Measurements from ENCODE around the gene RLN3.

The RLN3 gene

DNA sequence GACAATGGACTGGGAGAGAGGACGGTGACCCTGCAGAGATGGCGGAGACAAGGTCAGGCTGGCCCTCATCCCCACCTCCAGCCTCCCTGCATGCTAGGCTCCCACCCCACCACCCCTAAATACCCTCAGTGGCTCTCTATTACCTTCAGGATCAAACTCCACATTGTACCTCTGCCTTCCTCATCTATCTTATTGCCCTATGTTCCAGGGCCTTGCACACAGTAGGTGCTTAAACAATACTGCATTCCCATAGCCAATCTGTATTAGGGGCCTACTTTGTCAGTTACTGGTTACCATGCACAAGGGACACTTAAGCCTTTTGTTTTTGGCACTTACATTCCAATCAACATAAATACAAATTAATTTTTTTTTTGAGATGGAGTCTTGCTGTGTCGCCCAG lies 27.4 kb downstream of the RLN3 start:
- DNase-seq, result no peak

DNA sequence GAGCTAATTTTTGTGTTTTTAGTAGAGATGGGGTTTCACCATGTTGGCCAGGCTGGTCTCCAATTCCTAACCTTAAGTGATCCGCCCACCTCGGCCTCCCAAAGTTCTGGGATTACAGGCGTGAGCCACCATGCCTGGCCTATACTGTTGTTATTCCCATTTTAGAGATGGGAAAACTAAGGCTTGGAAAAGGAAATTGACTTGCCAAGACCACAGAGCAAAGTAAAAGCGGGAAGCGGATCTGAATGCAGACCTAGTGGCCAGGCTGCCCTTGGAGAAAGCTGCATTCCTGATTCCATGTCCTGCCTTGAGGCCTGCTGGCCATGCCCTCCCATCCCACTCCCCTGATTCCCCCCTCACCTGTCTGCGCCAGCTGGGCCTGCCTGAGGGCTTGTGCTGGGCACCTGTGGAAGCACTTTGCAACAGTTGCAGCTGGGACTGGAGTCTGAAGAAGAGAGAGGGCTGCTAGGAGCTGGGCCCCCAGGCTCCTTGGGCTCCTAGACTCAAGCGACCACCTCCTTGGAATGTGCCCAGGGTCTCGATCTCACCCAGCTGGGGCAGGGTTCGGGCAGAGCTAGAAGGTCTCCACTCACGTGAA lies 28.2 kb downstream of the RLN3 start:
- DNase-seq, result no peak

DNA sequence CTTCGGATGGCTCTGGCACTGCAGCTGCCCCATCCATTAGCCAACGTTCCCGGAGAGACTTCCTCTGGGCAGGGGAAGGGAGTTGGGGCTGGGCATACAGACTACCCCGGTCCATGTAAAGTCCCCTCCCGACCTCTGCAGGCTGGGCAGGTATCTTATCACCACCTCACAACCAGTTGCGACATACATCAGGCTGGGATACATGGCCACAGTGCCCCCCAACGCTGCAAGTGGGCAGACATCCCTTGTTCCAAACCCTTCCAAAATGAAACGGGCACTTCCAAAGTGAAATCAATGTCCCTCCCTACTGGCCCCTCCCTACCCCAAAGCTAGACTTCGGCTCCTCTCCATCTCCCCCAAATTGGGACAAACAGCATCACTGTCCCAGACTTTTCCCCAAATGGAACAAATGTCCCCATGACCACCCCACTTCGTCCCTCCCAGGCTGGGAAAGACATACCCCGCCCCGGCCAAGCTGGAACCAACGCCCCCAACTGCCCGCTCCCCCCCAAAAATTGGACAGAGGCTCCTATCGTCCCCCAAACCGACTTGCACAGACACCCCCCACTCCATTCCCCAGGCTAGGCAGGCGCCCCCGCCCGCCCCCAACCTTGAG lies 28.9 kb downstream of the RLN3 start:
- no peak for DNase-seq

DNA sequence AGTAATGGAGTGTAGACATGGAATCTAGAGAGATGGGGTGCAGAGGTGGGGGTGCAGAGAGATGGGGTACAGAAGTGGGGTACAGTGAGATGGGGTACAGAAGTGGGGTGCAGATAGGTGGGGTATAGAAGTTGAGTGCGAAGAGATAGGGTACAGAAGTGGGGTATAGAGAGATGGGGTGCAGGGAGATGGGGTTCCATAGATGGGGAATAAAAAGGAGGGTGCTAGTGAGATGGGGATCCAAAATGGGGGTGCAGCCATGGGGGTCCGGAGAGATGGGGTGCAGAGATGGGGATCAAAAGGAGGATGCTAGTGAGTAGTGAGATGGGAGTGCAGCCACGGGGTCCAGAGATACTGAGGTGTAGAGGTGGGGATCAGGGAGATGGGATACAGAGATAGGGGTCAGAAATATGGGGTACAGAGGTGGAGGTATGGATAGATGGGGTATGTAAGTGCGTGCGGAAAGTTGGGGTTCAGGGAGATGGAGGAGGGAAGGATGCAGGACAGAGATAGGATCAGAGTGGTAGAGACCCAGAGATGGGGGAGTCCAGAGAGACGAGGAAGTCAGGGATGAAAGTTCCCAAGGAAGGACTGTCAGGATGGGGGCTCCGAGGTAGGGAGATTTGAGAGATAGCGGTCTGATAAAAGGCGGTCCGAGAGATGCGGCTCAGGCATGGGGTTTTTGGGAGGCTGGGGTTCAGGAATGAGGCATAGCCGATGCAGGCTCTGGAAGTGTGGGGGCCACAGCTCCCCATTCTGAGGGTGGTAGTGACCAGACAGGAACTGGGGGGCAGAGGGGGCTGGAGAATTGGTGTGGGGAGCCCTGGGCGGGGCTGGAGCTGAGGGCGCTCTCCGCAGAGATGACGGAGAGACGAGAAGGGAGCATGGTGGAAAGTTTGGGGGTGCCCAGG lies 30.5 kb downstream of the RLN3 start:
- no peak for DNase-seq

DNA sequence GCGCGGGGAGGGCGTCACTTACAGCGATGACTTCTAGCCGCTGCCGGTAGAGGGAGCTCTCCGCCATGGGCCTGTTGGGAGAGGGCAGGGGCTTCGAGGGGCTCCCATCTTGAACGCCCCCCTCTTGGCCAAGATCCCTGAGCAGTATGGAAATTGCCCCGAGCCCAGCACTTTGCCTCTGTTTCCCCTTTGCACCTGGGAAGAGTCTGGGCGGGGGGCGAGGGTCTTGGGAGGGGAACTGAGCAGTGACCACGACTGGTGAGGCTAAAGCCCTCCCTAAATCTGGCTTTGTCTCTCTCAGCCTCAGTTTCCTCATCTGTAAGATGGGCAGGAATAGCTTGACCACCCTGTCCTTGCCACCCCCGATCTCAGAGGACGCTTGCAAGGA lies 31.1 kb downstream of the RLN3 start:
- no peak for DNase-seq

DNA sequence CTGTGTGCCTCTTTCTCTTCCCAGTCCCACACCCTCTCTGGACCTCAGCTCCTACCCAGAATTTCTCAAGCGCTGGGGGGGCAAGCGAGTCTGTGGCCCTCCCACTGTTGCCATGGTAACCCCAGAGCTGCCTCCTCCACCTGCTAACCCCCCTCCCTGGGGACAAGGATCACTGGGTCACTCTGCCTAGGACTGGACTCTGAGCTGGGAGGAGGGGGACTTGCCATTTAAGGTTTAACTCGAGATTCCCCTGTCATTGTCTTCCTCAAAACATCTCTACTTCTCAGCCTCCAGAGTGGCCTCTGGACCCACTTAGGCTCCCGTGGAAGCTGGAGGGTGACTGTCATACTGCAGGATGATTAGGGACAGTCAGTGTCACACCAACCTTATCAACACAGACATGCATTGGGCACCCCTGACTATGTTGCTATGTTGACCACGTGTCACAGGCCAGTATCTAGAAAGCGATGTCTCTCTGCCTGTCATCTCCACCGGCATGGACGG lies 31.8 kb downstream of the RLN3 start:
- no peak for DNase-seq

- no peak for DNase-seq
These were observed 33.3 kb downstream of the RLN3 start for GRCh38 chr19:14061081-14061749.

DNA sequence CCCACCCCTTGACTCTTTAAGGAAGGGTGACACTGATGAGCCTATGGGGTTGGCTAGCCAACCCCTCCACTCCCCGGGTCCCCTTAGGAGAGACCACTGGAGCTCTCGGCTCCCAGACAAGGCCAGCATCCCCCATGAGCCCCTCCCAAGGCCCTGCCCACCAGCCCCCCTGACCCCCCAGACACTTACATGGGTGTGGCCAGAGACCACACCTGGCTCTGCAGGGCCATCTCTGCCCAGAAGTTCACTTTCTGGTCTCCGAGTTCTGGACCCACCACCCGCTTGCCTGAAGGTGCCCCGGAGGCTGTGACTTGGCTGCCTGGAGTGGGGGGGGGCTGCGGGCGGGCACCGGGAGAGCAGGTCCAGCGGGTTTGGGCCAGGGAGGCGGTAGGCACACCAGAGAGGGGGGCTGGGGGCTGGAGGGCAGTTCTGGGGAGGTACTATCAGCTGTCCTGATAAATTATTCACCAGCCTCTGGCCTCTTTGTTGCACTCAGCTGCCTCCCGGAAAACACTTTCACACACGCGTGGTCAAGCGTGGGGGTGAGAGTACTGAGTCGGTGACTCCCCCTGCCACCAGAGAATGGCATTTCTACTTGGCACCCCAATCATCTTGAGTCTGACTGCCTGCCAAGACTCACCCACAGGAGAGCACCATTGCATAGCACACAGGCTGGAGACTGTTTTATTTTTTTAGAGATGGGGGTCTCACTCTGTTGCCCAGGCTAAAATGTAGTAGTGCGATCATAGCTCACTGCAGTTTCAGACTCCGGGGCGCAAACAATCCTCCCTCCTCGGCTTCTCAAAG lies 34.0 kb downstream of the RLN3 start, which contains the start of gene PALM3:
PALM3 (minus strand) TSS at position 326 of the 807 bp plus-strand sequence; CDS start at position 230, 96 bp downstream.
- no peak for DNase-seq

DNA sequence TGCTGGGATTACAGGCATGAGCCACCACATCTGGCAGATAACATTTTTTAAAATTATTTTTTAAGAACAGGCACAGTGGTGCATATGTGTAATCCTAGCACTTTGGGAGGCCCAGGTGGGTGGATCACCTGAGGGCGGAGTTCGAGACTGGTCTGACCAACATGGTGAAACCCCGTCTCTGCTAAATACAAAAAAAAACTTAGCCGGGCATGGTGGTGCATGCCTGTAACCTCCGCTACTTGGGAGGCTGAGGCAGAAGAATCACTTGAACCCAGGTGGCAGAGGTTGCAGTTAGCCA lies 34.6 kb downstream of the RLN3 start:
- DNase-seq, result no peak

GRCh38 chr19:14063105-14063504 lies 35.2 kb downstream of the RLN3 start:
- no peak for DNase-seq

DNA sequence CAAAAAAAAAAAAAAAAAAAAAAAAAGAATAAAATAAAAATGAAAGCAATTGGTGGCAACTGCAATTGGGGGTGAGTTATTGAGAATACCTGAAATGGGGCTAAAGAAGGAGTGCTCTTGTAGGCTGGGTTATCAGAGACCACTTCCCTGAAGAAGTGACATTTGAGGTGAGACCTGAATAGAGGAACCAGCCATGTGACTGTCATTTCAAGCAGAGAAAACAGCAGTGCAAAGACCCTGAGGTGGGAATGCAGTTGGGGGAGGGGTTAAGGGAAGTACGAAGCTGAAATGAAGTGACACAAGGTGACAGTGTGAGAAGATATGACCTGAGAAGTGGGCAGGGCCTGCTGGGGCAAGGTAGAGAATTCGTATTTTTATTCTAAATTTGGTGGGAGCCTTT lies 38.2 kb downstream of the RLN3 start:
- DNase-seq, result no peak

GRCh38 chr19:14070268-14071050 lies 42.5 kb downstream of the RLN3 start:
- DNase-seq, result no peak

- no peak for DNase-seq
These were observed 44.8 kb downstream of the RLN3 start, which contains the start of gene MISP3 for GRCh38 chr19:14072535-14073260. Gene MISP3 (plus strand): TSS chr19:14072786. CDS start chr19:14073310, 524 bp downstream.

- DNase-seq, result peak; percentile 70
These were observed 45.4 kb downstream of the RLN3 start for GRCh38 chr19:14073261-14073924.

GRCh38 chr19:14073925-14074838 lies 46.2 kb downstream of the RLN3 start:
- no peak for DNase-seq

GRCh38 chr19:14078411-14078810 lies 50.5 kb downstream of the RLN3 start:
- DNase-seq, result no peak
